ENCODE measurements around the gene FKBP7.
"Not testable (repeated sequence)": the region's sequence is repeated elsewhere in the genome, so short reads cannot be mapped to it uniquely, and the experiment has no call there.

DNA sequence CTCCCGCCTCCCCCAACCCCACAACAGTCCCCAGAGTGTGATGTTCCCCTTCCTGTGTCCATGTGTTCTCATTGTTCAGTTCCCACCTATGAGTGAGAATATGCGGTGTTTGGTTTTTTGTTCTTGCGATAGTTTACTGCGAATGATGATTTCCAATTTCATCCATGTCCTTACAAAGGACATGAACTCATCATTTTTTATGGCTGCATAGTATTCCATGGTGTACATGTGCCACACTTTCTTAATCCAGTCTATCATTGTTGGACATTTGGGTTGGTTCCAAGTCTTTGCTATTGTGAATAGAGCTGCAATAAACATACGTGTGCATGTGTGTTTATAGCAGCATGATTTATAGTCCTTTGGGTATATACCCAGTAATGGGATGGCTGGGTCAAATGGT is 46.6 kb upstream of the FKBP7 start:
- not testable (repeated sequence) for TF ChIP-seq EZH2phosphoT487 (IDR thresholded peaks at IDR 0.05; ENCODE audit: insufficient read depth, low read depth); EZH2 (IDR thresholded peaks at IDR 0.05; ENCODE audit: insufficient read depth, poor library complexity, severe bottlenecking)

Data from GM23248 (cell line).